SU-DHL-6 (cell line): ENCODE measurements around the gene KAT2B.

Source experiments
- H2AFZ ChIP-seq: fragments of 200-600 bp; sonication (generic); 2 replicates; pipeline ENCODE4 v1.6.1; 2014; ENCODE audit warnings: low read depth, mild to moderate bottlenecking, moderate library complexity, mixed read lengths, antibody characterized with exemption, low read length; ENCODE audit not compliant: severe bottlenecking
- H3F3A ChIP-seq: fragments of 200-600 bp; shearing (Covaris generic); 2 replicates; pipeline ENCODE4 v1.6.0; 2016; ENCODE audit warnings: antibody characterized with exemption, mild to moderate bottlenecking; ENCODE audit not compliant: insufficient read depth
- H3K27ac ChIP-seq: fragments of 200-600 bp; sonication (generic); 2 replicates; pipeline ENCODE4 v1.5.1; 2016; ENCODE audit warnings: low read depth, mild to moderate bottlenecking, low read length, moderate library complexity, mixed read lengths
- H3K27me3 ChIP-seq: fragments of 200-600 bp; sonication (generic), shearing (Covaris generic); 2 replicates; pipeline ENCODE4 v1.6.0; 2014; ENCODE audit warnings: mild to moderate bottlenecking, low read length
- H3K36me3 ChIP-seq: fragments of 200-600 bp; sonication (generic); 2 replicates; pipeline ENCODE4 v1.6.1; 2014; ENCODE audit warnings: mild to moderate bottlenecking, low read length, mixed read lengths
- H3K4me2 ChIP-seq: fragments of 300-600, 200-600 bp; shearing (Covaris generic), sonication (generic); 2 replicates; pipeline ENCODE4 v1.6.0; 2014; ENCODE audit warnings: low read length, low read depth, mild to moderate bottlenecking; ENCODE audit not compliant: poor library complexity, severe bottlenecking
- H3K4me3 ChIP-seq: fragments of 200-600 bp; sonication (generic); 2 replicates; pipeline ENCODE4 v1.5.1; 2014; ENCODE audit warnings: antibody characterized with exemption, low read length, mild to moderate bottlenecking, mixed read lengths; ENCODE audit not compliant: insufficient read depth, poor library complexity, severe bottlenecking
- H3K79me2 ChIP-seq: fragments of 200-600 bp; sonication (generic); 2 replicates; pipeline ENCODE4 v1.6.1; 2014; ENCODE audit warnings: mild to moderate bottlenecking, low read length, moderate library complexity; ENCODE audit not compliant: insufficient read depth
- H3K9ac ChIP-seq: fragments of 200-600 bp; sonication (generic); 2 replicates; pipeline ENCODE4 v1.7.0; 2014; ENCODE audit warnings: mild to moderate bottlenecking, low read length
- H3K9me2 ChIP-seq: fragments of 200-600 bp; sonication (generic); replicated peaks from 2 replicates; pipeline ENCODE4 v1.6.1; 2014; ENCODE audit warnings: low read length; ENCODE audit not compliant: insufficient read depth
- H3K9me3 ChIP-seq: fragments of 200-600 bp; sonication (generic); 2 replicates; pipeline ENCODE4 v1.6.1; 2014; ENCODE audit warnings: low read length, mixed read lengths; ENCODE audit not compliant: insufficient read depth
- H4K20me1 ChIP-seq: fragments of 200-600 bp; sonication (generic); 2 replicates; pipeline ENCODE4 v1.6.1; 2014; ENCODE audit warnings: low read depth, mild to moderate bottlenecking, antibody characterized with exemption, low read length, moderate library complexity, mixed read lengths
- CTCF ChIP-seq: fragments of 200-600 bp; sonication (generic); IDR thresholded peaks from one replicate; pipeline ENCODE4 v1.5.1; 2017; ENCODE audit warnings: antibody characterized with exemption, mild to moderate bottlenecking, low read length, moderate library complexity; ENCODE audit not compliant: insufficient read depth, poor library complexity, severe bottlenecking
- EZH2phosphoT487 ChIP-seq: fragments of 200-600 bp; sonication (generic), shearing (Covaris generic); conservative IDR thresholded peaks from 2 replicates; pipeline ENCODE4 v1.6.1; 2018; ENCODE audit warnings: mild to moderate bottlenecking, antibody characterized with exemption, low read length, moderate library complexity, mixed read lengths

Gene KAT2B

GRCh38 chr3:20056725-20057611 is 16.7 kb downstream of the KAT2B start:
- Histone ChIP-seq H3F3A (peaks cover 7% of the 10 kb centered on the region; the same call in 1 of the 2 replicates), H3K9me3 (no peaks in the 10 kb centered on the region), H3K9me2 (no peaks in the 10 kb centered on the region), H3K36me3 (no peaks in the 10 kb centered on the region), H3K9ac (no peak overlapping the region), H3K27me3 (no peaks in the 10 kb centered on the region), H4K20me1 (no peaks in the 10 kb centered on the region), H3K27ac (no peak overlapping the region), H3K4me3 (no peak overlapping the region), H2AFZ (no peak overlapping the region), H3K79me2 (peaks cover 79% of the 10 kb centered on the region), H3K4me2 (no peak overlapping the region)
- TF ChIP-seq EZH2phosphoT487, result no peak
- no peak for TF ChIP-seq CTCF

- Histone ChIP-seq H3K9me3 (no peaks in the 10 kb centered on the region), H3K9me2 (no peaks in the 10 kb centered on the region), H3F3A (peaks cover 7% of the 10 kb centered on the region; the same call in 1 of the 2 replicates), H2AFZ (no peak overlapping the region), H3K36me3 (no peaks in the 10 kb centered on the region), H4K20me1 (no peaks in the 10 kb centered on the region), H3K4me3 (no peak overlapping the region), H3K27ac (no peak overlapping the region), H3K79me2 (peaks cover 76% of the 10 kb centered on the region), H3K9ac (no peak overlapping the region), H3K27me3 (no peaks in the 10 kb centered on the region), H3K4me2 (no peak overlapping the region)
- no peak for TF ChIP-seq CTCF
- no peak for TF ChIP-seq EZH2phosphoT487
These were observed 17.4 kb downstream of the KAT2B start for GRCh38 chr3:20057612-20058180.

- Histone ChIP-seq H2AFZ (no peak overlapping the region), H3K9ac (no peak overlapping the region), H3K27me3 (no peaks in the 10 kb centered on the region), H3K4me3 (no peak overlapping the region), H3K27ac (no peak overlapping the region), H3K79me2 (peaks cover 80% of the 10 kb centered on the region), H3K4me2 (no peak overlapping the region), H3K9me3 (no peaks in the 10 kb centered on the region), H3F3A (peaks cover 2% of the 10 kb centered on the region; the same call in 1 of the 2 replicates), H4K20me1 (no peaks in the 10 kb centered on the region), H3K36me3 (no peaks in the 10 kb centered on the region), H3K9me2 (no peaks in the 10 kb centered on the region)
- TF ChIP-seq EZH2phosphoT487, result no peak
- no peak for TF ChIP-seq CTCF
These were observed 19.7 kb downstream of the KAT2B start for GRCh38 chr3:20059929-20060328.
